ENCODE results near the gene ITGA6.

GRCh38 chr2:172545408-172546075 lies 118.2 kb downstream of the ITGA6 start:
- no peak for TF ChIP-seq POLR2A (IDR thresholded peaks at IDR 0.05; ENCODE audit: low read length)
- TF ChIP-seq GATA1 (IDR thresholded peaks at IDR 0.05; ENCODE audit: low read depth, low read length): no peak

Data from erythroblast (primary cell).